Measurements from ENCODE around the gene ZC3H4. TPM values are rescaled to one million over a fixed set of nuclear protein-coding genes. Genes with fewer than 3 reads are reported as not detected.

The ZC3H4 gene
- total RNA-seq, 1 donor from 2014 or later = 14.6 TPM

DNA sequence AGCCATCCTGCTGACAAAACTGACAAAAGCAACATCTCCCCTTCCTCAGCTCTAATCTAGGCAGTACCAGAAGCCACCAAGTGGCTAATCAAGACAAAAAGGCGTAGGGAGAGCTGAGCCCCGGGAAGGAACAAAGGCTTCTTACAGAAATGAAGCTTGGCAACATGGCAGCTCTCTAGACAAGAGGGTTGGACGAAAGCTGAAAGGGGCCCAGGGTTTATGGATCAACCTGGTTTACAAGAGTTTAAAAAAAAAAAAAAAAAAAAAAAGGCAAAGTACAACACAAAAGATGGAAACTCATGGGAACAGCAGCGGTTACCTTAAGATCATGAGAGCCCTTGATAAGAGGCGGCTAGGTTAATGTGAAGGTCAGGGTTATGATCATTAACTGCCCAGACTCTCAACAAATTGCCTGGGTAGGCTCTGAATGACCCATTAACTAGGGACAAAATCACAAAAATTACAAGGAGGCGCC lies 14.0 kb downstream of the ZC3H4 start:
- Histone ChIP-seq H3K36me3 (ENCODE audit: control insufficient read depth in 3 of 3, insufficient read depth in 3 of 3, low read length in 3 of 3) (peaks cover 0 to 4% (median 0%) of the 10 kb centered on the region in 3 donors), H3K4me3 (ENCODE audit: low read length in 3 of 3) (no peak overlapping the region), H3K9me3 (ENCODE audit: control insufficient read depth in 3 of 3, low read length in 3 of 3) (no peaks in the 10 kb centered on the region), H3K27ac (ENCODE audit: low read depth, low read length) (no peak overlapping the region), H3K9ac (ENCODE audit: low read depth in 1 of 3, low read length in 3 of 3) (no peak overlapping the region), H3K27me3 (ENCODE audit: control insufficient read depth in 3 of 3, insufficient read depth in 3 of 3, low read length in 3 of 3) (no peaks in the 10 kb centered on the region), H3K4me1 (ENCODE audit: control insufficient read depth in 3 of 3, insufficient read depth in 3 of 3, low read length in 3 of 3) (peaks cover 52 to 66% (median 54%) of the 10 kb centered on the region in 3 donors)

DNA sequence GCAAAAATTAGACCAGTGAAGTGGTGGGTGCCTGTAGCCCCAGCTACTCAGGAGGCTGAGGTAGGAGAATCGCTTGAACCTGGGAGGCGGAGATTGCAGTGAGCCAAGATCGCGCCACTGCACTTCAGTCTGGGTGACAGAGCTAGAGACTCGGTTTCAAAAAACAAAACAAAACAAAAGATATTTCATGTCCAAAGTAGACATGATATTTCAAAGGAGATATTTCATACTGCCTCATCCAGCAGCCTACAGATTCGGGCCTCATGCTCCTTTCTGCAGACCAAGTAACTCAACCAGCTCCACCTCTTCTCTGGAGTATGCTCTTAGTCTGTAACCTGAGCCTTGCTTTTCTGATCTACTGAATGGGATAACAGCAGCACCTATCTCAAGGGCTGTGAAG lies 15.0 kb downstream of the ZC3H4 start:
- peak overlapping the region; percentile 71 for H3K27ac ChIP-seq (ENCODE audit: low read depth, low read length)

GRCh38 chr19:47097396-47098201 lies 16.0 kb downstream of the ZC3H4 start:
- peaks cover 58 to 73% (median 62%) of the 10 kb centered on the region in 3 donors for H3K4me1 ChIP-seq (ENCODE audit: control insufficient read depth in 3 of 3, insufficient read depth in 3 of 3, low read length in 3 of 3)
- no peaks in the 10 kb centered on the region for H3K27me3 ChIP-seq (ENCODE audit: control insufficient read depth in 3 of 3, insufficient read depth in 3 of 3, low read length in 3 of 3)
- H3K27ac ChIP-seq (ENCODE audit: low read depth, low read length) = peak overlapping the region; percentile 71
- peak overlapping the region; percentile 62 to 74 (median 68) for H3K9ac ChIP-seq (ENCODE audit: low read depth in 1 of 3, low read length in 3 of 3)
- H3K36me3 ChIP-seq (ENCODE audit: control insufficient read depth in 3 of 3, insufficient read depth in 3 of 3, low read length in 3 of 3) = peaks cover 4 to 11% (median 5%) of the 10 kb centered on the region in 3 donors
- no peaks in the 10 kb centered on the region for H3K9me3 ChIP-seq (ENCODE audit: control insufficient read depth in 3 of 3, low read length in 3 of 3)
- peak overlapping the region; percentile 51 to 61 (median 51) for H3K4me3 ChIP-seq (ENCODE audit: low read length in 3 of 3)

More for the DNA sequence above, 15.0 kb downstream of the ZC3H4 start:
- H3K4me1 ChIP-seq (ENCODE audit: control insufficient read depth in 3 of 3, insufficient read depth in 3 of 3, low read length in 3 of 3) = peaks cover 58 to 73% (median 59%) of the 10 kb centered on the region in 3 donors
- H3K9me3 ChIP-seq (ENCODE audit: control insufficient read depth in 3 of 3, low read length in 3 of 3) = no peaks in the 10 kb centered on the region
- peaks cover 4 to 9% (median 5%) of the 10 kb centered on the region in 3 donors for H3K36me3 ChIP-seq (ENCODE audit: control insufficient read depth in 3 of 3, insufficient read depth in 3 of 3, low read length in 3 of 3)
- no peaks in the 10 kb centered on the region for H3K27me3 ChIP-seq (ENCODE audit: control insufficient read depth in 3 of 3, insufficient read depth in 3 of 3, low read length in 3 of 3)
- no peak overlapping the region for H3K9ac ChIP-seq (ENCODE audit: low read depth in 1 of 3, low read length in 3 of 3)
- H3K4me3 ChIP-seq (ENCODE audit: low read length in 3 of 3) = no peak overlapping the region

DNA sequence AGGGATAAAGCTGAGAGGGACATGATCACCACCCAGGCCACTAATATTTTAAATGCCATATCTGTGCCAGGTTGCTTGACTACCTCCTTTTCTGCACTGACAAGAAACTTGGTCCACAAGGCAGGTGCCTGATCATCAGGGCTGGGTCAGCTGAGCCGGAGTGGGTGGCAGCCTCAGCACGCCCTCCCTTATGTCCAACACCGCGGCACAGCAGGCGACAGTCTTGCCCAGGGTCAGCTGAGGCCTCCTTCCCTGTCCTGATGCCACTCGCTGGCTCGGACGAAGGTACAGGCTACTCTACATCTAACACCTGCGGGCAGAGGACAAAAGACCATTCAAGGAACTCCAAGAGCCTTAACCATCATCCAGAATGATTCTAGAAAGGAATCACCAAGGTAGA lies 16.9 kb downstream of the ZC3H4 start:
- Histone ChIP-seq H3K27me3 (ENCODE audit: control insufficient read depth in 3 of 3, insufficient read depth in 3 of 3, low read length in 3 of 3) (no peaks in the 10 kb centered on the region), H3K4me1 (ENCODE audit: control insufficient read depth in 3 of 3, insufficient read depth in 3 of 3, low read length in 3 of 3) (peaks cover 50 to 66% (median 54%) of the 10 kb centered on the region in 3 donors), H3K4me3 (ENCODE audit: low read length in 3 of 3) (peak overlapping the region in 1 of 3 donors; percentile 29), H3K36me3 (ENCODE audit: control insufficient read depth in 3 of 3, insufficient read depth in 3 of 3, low read length in 3 of 3) (peaks cover 7 to 14% (median 9%) of the 10 kb centered on the region in 3 donors), H3K9ac (ENCODE audit: low read depth in 1 of 3, low read length in 3 of 3) (peak overlapping the region in 1 of 3 donors; percentile 69), H3K9me3 (ENCODE audit: control insufficient read depth in 3 of 3, low read length in 3 of 3) (no peaks in the 10 kb centered on the region), H3K27ac (ENCODE audit: low read depth, low read length) (peak overlapping the region; percentile 71)

DNA sequence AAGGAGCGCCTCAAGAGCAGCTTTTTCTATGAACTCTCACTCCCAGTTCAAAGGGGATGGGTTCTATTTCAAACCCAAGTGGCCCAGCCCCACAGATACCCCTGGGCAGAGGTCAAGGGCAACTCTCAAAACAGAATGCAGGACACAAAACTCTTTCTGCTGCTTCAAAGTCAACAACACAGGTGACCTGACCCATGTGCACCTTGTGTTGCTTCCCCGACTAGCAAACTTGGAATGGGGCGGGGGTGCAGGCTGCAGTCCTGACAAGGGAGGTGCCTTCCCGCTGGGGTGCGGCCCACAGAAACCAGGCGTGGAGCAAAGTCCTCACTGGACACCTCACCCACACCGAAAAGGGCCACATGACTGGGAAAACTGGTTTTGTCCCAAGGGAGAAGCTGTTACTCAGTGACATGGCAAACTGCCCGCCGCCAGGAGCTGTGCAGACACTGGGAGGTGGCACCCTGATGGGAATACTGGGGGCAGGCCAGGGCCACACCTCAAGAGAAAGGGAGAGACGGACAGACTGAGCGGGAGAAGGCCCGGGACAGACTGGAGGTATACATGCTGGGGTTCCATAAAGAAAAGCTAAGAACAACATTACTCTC lies 17.4 kb downstream of the ZC3H4 start:
- peak overlapping the region; percentile 71 for H3K27ac ChIP-seq (ENCODE audit: low read depth, low read length)
- H3K36me3 ChIP-seq (ENCODE audit: control insufficient read depth in 3 of 3, insufficient read depth in 3 of 3, low read length in 3 of 3) = peaks cover 7 to 14% (median 9%) of the 10 kb centered on the region in 3 donors
- H3K9ac ChIP-seq (ENCODE audit: low read depth in 1 of 3, low read length in 3 of 3) = peak overlapping the region in 1 of 3 donors; percentile 69
- no peaks in the 10 kb centered on the region for H3K9me3 ChIP-seq (ENCODE audit: control insufficient read depth in 3 of 3, low read length in 3 of 3)
- no peaks in the 10 kb centered on the region for H3K27me3 ChIP-seq (ENCODE audit: control insufficient read depth in 3 of 3, insufficient read depth in 3 of 3, low read length in 3 of 3)
- peak overlapping the region in 1 of 3 donors; percentile 29 for H3K4me3 ChIP-seq (ENCODE audit: low read length in 3 of 3)
- H3K4me1 ChIP-seq (ENCODE audit: control insufficient read depth in 3 of 3, insufficient read depth in 3 of 3, low read length in 3 of 3) = peaks cover 50 to 66% (median 54%) of the 10 kb centered on the region in 3 donors

DNA sequence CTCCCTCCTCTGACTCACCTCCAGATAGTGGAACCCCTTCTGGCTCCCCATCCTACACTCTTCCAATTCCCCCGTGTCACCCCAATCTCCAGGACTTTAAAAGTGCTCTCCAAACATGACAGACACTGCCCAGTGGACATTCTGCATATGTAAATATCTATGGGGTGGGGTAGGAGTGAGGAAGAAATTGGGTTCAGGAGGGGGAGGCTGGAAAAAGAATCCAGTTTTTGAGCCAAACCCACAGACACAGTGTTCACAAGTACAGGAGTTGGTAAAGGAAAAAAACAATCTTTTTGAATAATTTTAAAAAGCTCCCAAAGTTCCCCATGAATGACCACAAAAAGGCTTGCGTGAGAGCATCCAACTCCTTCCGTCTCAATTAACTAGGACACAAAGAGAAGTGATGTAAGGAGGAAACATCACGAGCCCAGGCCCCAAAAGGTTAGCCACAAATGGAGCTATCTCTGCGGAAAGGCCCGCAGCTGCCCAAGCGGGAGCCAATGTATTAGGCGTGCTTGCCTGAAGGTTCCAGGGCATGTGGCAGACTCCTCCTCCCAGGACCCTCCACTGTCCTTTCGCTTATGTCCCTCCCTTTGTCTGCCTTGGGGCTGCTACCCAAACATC lies 18.0 kb downstream of the ZC3H4 start:
- peak overlapping the region; percentile 71 for H3K27ac ChIP-seq (ENCODE audit: low read depth, low read length)
- H3K9me3 ChIP-seq (ENCODE audit: control insufficient read depth in 3 of 3, low read length in 3 of 3) = no peaks in the 10 kb centered on the region
- peaks cover 7 to 15% (median 11%) of the 10 kb centered on the region in 3 donors for H3K36me3 ChIP-seq (ENCODE audit: control insufficient read depth in 3 of 3, insufficient read depth in 3 of 3, low read length in 3 of 3)
- no peaks in the 10 kb centered on the region for H3K27me3 ChIP-seq (ENCODE audit: control insufficient read depth in 3 of 3, insufficient read depth in 3 of 3, low read length in 3 of 3)
- no peak overlapping the region for H3K4me3 ChIP-seq (ENCODE audit: low read length in 3 of 3)
- peaks cover 50 to 64% (median 54%) of the 10 kb centered on the region in 3 donors for H3K4me1 ChIP-seq (ENCODE audit: control insufficient read depth in 3 of 3, insufficient read depth in 3 of 3, low read length in 3 of 3)
- peak overlapping the region; percentile 1 to 69 (median 19) for H3K9ac ChIP-seq (ENCODE audit: low read depth in 1 of 3, low read length in 3 of 3)

- H3K36me3 ChIP-seq (ENCODE audit: control insufficient read depth in 3 of 3, insufficient read depth in 3 of 3, low read length in 3 of 3) = peaks cover 12 to 19% (median 19%) of the 10 kb centered on the region in 3 donors
- H3K4me3 ChIP-seq (ENCODE audit: low read length in 3 of 3) = no peak overlapping the region
- H3K27me3 ChIP-seq (ENCODE audit: control insufficient read depth in 3 of 3, insufficient read depth in 3 of 3, low read length in 3 of 3) = no peaks in the 10 kb centered on the region
- peak overlapping the region; percentile 1 to 41 (median 19) for H3K9ac ChIP-seq (ENCODE audit: low read depth in 1 of 3, low read length in 3 of 3)
- peak overlapping the region; percentile 71 for H3K27ac ChIP-seq (ENCODE audit: low read depth, low read length)
- peaks cover 50 to 58% (median 54%) of the 10 kb centered on the region in 3 donors for H3K4me1 ChIP-seq (ENCODE audit: control insufficient read depth in 3 of 3, insufficient read depth in 3 of 3, low read length in 3 of 3)
- no peaks in the 10 kb centered on the region for H3K9me3 ChIP-seq (ENCODE audit: control insufficient read depth in 3 of 3, low read length in 3 of 3)
Measured at GRCh38 chr19:47094557-47095475, 18.8 kb downstream of the ZC3H4 start.

- peaks cover 50 to 56% (median 51%) of the 10 kb centered on the region in 3 donors for H3K4me1 ChIP-seq (ENCODE audit: control insufficient read depth in 3 of 3, insufficient read depth in 3 of 3, low read length in 3 of 3)
- H3K9ac ChIP-seq (ENCODE audit: low read depth in 1 of 3, low read length in 3 of 3) = peak overlapping the region in 2 of 3 donors; percentile 43 to 57
- H3K27ac ChIP-seq (ENCODE audit: low read depth, low read length) = peak overlapping the region; percentile 71
- H3K4me3 ChIP-seq (ENCODE audit: low read length in 3 of 3) = peak overlapping the region in 1 of 3 donors; percentile 22
- peaks cover 20 to 27% (median 26%) of the 10 kb centered on the region in 3 donors for H3K36me3 ChIP-seq (ENCODE audit: control insufficient read depth in 3 of 3, insufficient read depth in 3 of 3, low read length in 3 of 3)
- H3K9me3 ChIP-seq (ENCODE audit: control insufficient read depth in 3 of 3, low read length in 3 of 3) = no peaks in the 10 kb centered on the region
- no peaks in the 10 kb centered on the region for H3K27me3 ChIP-seq (ENCODE audit: control insufficient read depth in 3 of 3, insufficient read depth in 3 of 3, low read length in 3 of 3)
Measured at GRCh38 chr19:47093841-47094240, 19.7 kb downstream of the ZC3H4 start.

GRCh38 chr19:47093254-47093653 lies 20.3 kb downstream of the ZC3H4 start:
- Histone ChIP-seq H3K36me3 (ENCODE audit: control insufficient read depth in 3 of 3, insufficient read depth in 3 of 3, low read length in 3 of 3) (peaks cover 22 to 27% (median 26%) of the 10 kb centered on the region in 3 donors), H3K4me1 (ENCODE audit: control insufficient read depth in 3 of 3, insufficient read depth in 3 of 3, low read length in 3 of 3) (peaks cover 48 to 51% (median 50%) of the 10 kb centered on the region in 3 donors), H3K27ac (ENCODE audit: low read depth, low read length) (peak overlapping the region; percentile 71), H3K9me3 (ENCODE audit: control insufficient read depth in 3 of 3, low read length in 3 of 3) (no peaks in the 10 kb centered on the region), H3K4me3 (ENCODE audit: low read length in 3 of 3) (no peak overlapping the region), H3K9ac (ENCODE audit: low read depth in 1 of 3, low read length in 3 of 3) (peak overlapping the region in 1 of 3 donors; percentile 57), H3K27me3 (ENCODE audit: control insufficient read depth in 3 of 3, insufficient read depth in 3 of 3, low read length in 3 of 3) (no peaks in the 10 kb centered on the region)
